ENCODE results near the gene MARK1.

Gene MARK1

DNA sequence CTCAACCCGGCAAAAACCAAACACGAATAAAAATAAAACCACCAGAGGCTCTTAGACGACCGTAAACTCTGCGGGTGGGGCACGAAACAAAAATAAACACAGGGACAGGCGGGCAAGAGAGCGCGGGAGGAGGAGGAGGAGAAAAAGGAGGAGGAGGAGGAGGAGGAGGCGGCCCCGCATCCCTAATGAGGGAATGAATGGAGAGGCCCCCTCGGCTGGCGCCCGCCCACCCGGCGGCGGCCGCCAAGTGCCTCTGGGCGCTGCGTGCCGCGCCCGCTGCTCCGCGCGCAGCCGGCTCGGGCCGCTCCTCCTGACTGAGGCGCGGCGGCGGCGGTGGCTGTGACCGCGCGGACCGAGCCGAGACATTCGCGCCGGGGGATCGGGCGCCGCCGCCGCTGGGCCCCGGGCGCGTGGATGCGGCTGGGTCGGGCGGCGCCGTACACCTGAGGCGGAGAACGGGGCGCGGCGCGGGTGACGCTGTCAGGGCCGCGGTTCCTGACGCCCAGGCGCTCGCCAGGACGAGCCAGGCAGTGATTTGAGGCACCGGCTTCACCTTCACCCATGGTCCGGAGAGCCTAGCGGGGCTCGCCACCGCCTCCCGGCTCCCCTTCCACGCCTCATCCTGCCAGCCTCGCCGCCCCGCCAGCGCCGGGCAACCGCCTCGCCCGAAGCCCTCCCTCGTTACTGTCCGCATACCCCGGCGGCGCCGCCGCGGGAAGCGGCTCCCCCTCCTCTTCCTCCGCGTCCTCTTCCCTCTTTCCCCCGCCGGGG, at the start of gene MARK1:
Gene MARK1, plus strand, starts transcription at position 229 of the 771 bp plus-strand sequence. CDS start 687 bp downstream, outside the sequence.
- DNase-seq: peak; percentile 67

DNA sequence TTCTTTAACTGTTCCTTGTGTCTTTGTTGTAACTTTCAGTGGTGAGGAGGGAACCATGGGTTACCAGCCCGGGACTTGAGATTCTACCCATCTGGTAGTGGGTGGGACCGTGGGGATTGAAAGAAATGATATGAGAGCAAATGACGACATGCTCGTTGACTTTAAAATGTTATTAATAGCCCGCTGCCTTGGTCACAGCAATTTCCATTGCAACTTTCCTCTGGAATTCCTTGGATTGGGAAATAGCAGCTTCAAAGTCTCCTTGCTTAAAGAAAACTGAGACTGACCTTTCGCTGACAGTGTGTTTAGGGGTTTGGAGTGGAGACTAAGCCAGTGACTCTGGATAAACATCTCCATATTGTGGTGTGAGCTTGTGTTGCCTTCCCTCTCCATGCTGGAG, 44.2 kb upstream of the MARK1 start:
- DNase-seq: no peak

DNA sequence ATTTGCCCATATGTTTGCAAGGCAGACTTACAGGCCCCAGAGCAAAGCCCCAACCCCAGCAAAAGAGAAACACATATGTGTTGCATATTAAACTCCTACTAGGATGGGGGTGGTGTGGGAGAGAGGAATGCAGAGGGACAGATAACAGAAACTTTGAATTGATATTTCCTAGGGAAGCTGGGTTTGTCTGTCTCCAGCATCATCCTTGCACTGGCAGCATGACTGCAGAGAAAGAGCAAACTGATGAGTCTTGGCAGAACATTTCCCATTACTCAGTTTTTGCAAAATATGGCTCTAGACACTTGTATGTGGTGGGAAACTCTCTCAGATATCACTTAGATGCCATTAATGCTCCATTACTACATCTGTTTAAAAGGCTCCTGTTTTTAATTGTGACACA, 43.8 kb upstream of the MARK1 start:
- no peak for DNase-seq

DNA sequence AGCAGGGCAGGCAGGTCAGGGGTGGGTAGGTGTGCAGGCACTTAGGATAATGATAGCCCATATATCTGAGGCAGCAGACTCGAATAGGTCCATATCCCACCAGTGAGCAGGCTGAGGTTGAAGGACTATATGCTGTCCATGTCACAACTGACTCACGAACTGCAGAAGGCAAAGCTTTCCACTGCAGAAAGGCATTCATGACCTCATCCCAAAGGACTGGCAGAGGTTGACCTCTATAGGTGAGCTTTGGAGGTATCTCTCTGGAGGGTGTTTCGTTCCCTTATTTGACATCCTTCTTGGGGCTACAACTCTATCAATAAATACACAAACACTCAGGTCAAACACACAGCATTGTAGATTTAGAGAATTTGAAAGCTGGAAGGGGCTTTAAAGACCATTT, 42.8 kb upstream of the MARK1 start:
- DNase-seq: no peak

DNA sequence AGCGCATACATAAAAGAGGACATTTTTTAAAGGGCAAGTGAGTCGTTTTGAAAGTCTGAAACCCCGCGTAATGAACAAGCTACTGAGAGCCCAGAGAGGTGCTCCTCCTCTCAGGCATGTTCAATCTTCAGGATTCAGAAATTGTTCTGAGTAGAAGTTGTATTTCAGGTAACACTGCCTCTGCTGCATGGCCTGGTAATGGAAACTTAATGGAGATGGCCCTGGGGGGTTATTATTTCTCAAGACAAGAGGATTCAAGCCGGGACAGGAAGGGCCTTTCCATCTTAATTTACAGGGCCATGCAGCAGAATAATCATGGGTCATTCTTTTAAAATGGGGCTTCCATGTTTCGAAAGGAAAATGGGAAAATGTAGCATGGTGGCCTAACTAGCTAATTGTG, 42.1 kb upstream of the MARK1 start:
- DNase-seq: no peak

DNA sequence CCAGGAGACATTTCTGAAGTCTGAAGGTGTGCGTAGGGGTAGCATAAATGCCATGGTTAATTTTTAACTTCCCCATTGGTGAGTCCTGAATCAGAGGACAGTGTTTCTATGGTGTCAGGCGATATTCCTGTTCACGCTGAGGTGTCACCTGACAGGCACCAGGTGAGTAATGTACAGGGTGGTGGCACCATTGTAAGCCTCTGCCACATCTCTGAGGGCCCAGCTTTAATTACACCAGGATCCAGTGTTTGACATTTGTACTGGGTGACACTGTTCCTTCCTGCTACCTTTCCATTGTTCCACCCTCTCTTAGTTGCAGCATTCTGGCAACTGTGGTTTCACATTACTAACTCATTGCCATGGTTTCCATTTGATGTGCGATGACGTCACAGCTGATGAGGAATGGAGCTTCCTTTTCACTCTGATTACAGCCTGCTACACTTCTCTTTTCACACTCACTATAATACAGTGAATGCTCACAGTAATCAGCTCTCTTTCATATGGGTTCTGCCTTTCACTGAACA, 40.6 kb upstream of the MARK1 start:
- DNase-seq: peak; percentile 87

DNA sequence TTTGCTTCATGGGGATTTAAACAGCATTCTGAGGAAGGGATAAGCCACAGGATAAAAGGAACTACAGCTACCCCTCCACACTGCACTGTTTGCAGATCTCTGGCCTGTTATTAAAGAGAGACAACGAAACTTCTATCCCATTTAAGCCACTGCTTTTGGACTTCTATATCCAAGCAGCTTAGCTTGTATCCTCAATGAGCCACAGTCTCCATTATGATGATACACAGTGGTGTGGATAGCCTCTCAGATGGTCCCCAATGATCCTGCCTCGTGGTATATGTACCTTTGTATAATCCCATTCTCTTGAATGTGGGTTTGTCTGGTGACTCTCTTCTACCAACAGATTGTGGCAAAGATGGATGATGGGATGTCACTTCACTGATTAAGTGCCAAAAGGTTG, 36.0 kb upstream of the MARK1 start:
- DNase-seq: no peak

DNA sequence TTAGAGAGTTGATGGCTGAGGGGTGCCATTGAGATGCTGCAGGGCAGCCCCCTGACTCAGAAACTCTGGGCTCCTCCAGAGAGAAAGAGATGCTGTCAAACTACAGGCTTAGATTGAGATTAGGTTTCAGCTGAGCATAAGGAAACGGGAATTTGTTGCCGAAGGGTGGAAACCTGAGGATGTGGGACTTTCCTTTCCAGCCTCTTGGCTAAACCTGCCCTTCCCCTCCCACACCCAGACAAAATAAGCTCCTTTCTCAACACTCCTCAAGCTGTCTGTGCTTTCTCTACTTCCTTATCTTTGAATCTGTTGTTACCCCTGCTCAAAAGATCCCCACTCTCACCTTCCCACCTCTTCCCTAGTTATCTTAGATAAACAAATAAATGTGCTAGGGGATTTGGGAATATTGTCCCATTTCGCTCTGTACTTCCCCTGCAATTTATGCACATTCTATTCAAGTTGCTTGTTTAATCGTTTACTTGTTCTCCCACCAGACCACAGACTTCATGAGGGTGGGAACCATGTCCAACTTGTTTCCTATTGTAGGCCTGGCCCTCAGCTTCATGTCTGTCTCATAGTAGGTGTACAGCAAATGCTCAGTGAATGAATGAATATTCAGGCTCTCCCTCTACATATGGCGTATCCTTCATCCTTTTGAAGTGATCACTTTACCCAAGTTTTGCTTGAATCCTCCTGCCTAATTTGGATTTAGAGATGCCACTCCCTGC, 30.6 kb upstream of the MARK1 start:
- no peak for DNase-seq

DNA sequence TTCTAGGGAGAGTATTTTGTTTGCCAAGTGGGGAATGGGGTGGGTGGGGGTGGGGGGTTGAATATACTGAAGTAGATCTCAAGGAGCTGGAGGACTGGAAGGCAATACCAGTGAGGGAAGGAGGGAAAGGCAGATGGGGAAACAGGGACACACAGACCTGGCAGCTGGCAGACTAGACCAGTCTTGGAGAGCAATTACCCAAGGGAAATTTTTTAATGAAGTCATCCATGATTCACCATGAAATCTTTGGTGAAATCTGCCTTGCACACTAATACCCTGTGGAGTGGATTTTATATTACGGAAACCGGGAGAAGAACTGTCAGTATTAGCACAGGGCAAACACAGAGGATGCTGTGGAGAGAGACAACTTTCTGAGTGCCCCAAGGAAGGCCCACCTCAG, 29.7 kb upstream of the MARK1 start:
- no peak for DNase-seq

DNA sequence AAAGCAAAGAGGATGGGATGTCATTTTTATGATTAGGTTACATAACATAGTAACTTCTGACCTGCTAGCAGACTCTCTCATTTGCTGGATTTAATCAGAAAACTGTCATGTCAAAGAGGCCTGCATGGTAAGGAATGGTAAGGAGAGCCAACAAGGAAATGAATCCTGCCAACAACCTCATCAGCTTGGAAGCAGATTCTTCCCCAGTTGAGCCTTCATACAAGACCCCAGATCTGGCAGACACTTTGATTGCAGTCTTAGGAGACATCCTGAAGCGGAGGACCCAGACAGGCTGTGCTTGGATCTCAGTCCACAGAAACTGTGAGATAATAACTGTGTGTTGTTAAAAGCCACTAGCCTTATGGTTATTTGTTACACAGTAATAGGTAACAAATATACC, 27.6 kb upstream of the MARK1 start:
- DNase-seq: no peak

DNA sequence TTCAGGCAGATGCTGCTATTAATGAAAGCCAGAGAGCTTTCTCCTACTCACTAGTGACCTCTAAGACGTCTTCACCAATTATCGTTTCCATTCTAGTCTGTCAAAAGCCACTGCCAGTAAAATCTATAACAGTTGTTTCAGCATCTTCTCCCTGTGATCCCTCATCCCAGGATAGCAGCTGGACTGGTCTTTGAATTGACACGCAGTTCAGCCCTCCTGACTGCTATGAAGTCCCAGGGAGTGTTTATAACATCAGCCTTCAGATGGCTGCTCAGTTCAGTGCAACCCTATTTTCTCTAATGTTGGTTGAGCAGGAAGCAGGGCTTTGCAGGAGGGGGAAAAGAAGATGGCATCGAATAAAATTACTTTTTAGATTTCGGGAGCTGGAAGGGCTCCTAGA, 23.6 kb upstream of the MARK1 start:
- DNase-seq: no peak

DNA sequence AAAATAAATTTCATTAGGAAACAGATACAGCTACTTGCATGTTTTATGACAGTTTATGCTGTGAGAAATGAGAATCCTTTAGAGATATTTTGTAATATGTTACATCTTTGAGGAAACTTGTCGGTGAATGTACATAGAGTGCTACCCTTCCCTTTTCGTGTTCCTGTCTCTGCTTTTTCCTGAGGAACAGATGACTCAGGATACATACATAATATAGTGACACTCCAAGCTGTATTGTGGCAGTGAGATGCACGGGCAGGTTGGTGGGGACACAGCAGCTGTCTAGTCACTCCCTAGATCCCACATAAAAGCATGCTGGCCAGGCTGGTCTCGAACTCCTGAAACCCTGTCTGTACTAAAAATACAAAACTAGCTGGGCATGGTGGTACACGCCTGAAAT, 20.9 kb upstream of the MARK1 start:
- DNase-seq: no peak

DNA sequence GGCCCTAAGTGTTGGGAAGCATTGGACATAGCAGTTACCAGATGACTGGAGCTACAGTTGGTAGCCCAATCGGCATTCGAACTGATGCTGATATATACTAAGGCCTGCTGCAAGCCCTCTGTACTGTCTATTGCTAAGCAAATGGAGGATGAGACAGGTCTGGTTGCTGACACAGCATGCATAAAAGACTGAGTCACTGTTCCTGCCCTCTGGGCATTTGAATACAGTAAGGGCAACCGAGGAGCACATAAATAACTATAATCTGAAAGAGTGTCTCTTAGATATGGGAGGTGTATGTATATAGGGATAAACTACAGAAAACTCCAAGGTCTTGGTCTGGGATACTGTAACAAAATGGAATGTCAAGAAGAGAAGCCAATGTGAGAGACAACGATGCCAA, 16.8 kb upstream of the MARK1 start:
- no peak for DNase-seq

DNA sequence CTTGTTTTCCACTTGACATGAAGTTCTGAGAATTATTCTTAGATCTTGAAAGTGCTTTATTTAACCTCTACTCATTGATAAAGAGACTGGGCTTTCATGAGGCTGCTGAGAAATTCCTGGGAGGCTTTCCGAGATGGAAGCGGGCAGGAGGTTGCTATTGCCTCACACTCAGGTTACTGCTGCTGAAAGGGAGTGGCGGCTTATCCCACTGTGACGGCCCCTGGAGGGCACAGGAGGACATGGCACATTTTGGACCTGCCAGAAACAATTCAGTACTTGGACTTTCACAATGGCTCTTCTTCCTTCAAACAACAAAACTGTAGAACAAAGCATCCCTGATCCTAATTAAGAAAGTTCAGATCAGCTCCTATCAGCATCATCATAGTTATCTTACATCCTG, 16.2 kb upstream of the MARK1 start:
- no peak for DNase-seq

DNA sequence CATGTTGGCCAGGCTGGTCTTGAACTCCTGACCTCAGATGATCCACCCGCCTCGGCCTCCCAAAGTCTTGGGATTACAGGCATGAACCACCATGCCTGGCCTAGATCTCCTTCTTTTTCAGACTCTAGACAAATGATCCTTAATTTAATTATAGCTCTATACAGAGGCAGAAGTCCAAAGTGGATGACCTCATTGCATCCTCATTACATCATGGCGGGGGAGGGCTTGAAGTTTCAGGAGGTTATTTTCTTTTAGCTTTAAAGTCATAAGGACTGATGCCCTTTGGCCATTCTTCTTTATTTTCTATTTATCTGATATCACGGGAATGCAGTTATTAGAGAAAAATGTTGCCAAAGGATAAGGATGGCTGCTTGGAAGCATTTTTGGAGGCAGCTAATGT, 14.1 kb upstream of the MARK1 start:
- DNase-seq: no peak

DNA sequence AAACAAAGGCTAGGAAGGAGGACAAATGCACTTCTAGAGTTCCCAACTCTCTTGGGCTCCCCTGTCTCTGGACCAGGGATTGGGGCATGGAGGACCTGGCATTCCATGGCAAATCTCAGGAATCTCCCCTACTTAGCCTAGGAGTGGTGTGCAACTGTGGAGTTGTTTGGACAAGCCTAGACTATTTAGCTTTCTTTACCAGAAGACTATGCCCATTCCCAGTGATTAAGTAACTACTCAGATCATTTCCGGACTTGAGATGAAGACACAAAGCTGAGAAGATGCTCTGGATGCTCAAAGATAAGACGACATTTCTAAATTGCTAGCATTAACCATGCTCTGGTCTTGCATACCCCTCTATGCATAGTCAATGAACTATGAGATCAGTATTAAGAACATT, 13.7 kb upstream of the MARK1 start:
- DNase-seq: no peak

DNA sequence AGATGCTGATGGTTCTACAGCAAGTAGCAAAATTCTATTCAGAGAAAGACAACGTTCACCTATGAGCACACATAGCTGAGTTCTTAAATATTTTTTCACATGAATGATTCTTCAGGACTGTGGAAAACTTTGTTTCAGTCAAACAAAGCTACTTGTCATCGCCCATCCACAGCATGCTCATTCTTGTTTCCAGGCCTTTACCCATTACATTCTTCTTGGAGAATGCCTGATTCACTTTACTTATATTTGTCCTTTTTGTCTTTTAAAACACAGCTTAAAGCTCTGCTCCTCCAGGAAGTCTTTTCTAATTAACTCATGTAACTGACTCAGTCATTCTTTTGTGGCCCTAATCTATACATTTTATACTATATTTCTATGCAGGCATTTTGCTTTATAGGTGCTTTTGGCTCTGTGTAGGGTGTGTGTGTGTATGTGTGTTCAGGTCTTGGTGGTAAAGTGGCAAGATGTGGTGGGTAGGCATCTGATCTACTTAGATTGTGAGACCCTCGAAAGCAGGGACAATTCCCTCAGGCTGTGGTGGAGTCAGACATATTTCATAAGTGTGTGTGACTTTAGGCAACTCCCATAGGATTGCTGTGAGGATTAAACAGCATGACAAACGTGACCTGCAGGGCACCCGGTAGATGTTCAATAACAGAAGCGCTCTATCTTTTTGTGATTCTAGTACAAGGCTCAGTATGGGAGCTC, 11.8 kb upstream of the MARK1 start:
- no peak for DNase-seq

DNA sequence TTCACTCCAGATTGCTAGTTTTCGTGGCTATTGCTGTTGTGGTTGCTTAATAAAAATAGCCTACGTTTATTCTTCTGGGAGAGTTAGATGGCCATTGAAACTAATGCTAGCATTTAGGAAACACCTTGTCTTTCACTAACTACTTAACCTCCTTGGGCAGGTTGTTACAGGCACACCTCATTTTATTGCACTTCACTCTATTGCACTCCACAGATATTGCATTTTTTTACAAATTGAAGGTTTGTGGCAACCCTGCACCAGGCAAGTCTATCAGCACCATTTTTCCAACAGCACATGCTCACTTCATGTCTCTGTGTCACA, 11.3 kb upstream of the MARK1 start:
- DNase-seq: no peak

DNA sequence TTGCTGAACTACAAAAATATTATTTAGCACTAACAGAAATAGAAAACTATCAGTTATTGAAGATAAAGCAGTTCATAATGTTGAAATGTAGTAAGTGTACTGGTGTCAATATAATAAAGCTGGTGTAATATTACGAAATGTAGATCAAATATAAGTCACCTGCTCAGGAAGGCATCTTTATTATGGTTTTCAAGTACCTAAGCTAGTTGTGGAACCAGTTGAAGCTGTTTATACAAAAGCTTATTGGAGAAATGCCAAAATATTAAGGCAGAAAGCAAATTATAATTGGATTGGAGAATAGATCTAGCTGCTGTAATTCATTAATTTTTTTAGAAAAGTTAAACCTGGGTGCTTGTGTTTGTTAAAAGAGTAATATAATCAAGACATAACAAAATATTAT, 6.2 kb upstream of the MARK1 start:
- DNase-seq: peak; percentile 71

DNA sequence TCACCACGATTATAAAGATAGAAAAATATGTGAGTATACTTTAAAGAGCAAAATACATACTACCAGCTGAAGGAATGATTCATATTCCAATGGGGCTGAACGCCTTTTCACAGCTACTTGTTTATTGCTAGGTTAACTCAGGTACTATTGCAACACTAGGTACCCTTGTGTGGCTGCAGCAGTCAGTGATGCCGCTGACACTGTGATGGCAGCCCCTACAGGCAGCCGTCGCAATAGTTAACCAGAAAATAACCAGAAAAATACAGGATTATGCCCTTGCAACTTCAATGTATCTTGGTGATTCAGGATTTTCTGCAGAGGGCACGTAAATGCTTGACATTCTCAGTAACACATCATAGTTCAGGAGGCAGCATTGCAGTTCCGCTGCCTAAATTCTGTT, 1.6 kb upstream of the MARK1 start:
- DNase-seq: no peak

DNA sequence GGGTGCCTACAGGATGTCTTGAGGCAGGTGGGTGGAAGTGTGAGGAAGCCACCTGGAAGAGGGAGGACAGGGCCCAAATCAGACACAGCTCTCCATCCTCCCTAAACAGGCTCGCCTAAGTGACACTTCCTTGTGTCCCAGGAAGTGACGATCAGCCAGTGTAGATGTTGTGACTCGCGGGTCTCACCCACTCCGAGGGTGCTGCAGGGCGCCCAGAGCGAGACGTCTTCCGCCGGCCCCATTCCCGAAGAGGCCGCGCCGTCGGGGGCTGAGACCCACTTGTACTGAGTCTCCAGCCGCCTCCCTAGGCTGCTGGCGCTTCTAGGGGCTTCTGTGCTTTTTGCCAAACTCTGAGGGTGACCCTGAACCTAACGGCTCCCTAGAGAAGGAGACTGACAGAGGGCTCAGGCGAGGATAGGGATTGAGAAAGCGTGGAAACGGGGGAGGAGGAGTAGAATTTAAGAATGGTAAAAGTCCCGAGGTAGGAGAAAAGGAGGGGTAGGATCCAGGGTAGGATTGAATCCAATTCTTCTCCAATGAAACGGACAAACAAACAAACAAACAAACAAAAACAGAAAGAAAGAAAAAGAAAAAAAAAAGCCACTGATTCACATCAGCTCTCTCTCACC, 543 bp upstream of the MARK1 start:
- DNase-seq: peak; percentile 46

DNA sequence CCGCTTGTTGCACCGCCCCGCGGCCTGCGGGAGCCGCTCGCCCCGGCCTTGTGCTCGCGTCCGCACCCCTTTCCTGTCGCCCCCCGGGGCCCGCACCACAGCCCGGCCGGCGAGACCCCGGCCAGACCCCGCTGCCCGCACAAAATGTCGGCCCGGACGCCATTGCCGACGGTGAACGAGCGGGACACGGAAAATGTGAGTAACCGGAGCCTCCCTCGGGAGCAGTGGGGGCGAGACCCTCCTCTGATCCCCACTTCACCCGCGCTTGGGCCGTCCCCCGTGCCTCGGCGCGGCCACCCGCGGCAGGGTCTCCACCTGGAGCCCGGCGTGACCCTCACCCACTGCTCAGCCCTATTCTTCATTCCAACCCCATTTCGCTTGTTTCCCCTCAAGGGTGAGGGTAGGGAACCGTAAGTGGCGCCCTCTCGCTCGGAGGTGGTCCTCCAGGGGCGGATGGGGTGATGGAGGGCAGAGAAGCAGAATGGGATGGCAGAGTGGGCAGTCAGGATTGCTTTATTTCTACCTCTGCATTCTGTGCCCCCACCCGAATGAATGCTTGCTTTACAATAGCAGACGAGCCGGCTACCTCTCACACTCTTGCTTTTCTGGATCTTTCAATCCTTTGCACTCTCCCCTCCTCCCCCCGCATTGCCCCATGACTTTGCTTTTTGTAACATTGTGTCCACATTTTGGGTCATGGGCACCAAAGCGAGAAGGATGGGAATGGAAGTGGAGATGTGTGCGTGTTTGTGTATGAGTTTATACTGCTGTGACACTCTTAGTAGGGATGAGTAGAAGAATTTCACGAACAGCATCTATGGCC, 954 bp downstream of the MARK1 start:
- no peak for DNase-seq

Data from NCI-H774 (cell line).